HG02642 (cell line): Measurements from ENCODE around the gene RPL13.

Experiments used
- ATAC-seq: cut with Tn5 transposase; IDR thresholded peaks from one replicate; pipeline ENCODE4 v1.9.1; 2021; ENCODE audit warnings: mild to moderate bottlenecking; ENCODE audit not compliant: unreplicated experiment, poor library complexity

The RPL13 gene

GRCh38 chr16:89544713-89545043, 15.8 kb upstream of the RPL13 start:
- ATAC-seq: no peak

DNA sequence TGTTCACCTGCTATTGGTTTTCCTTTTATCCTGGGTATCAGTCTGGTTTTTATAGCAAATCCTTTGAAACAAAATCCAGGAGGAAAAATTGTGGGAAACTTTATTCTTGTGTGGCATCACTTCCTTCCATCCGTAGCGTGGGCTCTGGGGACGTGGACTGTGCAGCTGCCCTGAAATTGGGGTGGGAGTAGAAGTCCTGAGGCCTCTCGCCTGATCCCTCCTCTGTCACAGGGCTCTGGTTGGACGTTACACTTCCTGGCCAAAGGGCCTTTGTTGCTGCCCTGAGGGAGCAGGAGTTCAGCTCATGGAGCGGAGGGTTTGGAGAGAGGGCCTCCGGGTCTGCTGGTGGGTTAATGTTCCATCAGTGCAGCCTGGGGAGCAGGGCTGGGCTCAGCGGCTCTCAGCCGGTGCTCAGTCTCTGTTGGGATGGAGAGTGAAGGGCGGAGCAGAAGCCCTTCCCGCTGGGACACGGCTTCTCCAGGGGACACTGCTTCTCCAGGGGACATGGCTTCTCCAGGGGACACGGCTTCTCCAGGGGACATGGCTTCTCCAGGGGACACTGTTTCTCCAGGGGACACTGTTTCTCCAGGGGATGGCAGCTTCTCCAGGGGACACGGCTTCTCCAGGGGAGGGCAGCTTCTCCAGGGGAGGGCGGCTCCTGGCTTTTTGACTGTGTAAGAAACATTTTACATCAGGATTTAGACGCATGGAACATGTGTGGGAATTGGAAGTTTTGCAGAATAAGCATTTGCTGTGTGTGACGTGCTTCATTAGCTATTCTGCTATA, 15.2 kb upstream of the RPL13 start:
- ATAC-seq: no peak

DNA sequence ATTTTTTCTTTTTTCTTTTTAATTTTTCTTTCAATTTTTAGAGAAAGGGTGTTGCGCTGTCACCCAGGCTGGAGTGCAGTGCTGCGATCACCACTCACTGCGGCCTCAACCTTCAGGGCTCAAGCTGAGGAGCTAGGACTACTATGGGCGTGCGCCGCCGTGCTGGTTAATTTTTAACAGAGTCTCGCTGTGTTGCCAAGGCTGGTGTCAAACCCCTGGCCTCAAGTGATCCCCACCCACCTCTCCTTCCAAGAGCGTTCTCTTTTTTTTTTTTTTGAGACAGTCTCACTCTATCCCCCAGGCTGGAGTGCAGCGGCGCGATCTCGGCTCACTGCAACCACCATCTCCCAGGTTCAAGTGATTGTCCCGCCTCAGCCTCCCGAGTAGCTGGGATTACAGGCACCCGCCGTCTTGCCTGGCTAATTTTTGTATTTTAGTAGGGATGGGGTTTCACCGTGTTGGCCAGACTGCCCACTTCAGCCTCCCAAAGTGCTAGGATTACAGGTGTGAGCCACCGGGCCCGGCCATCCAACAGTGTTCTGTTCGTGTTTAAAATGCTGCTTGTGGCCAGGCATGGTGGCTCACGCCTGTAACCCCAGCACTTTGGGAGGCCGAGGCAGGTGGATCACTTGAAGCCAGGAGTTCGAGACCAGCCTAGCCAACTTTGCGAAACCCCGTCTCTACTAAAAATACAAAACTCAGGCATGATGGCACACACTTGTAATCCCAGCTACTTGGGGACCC, 14.5 kb upstream of the RPL13 start:
- ATAC-seq: no peak

DNA sequence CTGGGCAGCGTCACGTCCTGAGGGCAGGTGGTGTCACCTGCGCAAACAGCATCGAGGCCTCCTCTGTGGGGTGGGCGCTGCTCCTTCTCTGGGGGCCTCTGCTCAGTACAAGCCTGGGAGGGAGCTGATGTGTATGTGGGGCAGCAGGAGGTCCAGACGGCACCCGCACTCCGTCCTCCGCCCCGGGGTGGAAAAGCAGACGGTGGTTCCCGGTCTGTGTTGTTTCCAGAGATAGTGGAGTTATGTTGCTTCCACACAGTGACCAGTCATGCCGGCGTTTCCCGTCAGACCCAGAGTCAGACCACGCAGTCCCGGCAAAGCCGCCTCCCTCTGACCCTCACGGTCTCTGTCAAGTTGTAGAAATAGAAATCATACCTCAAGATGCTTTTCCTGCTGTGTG, 13.7 kb upstream of the RPL13 start:
- ATAC-seq: no peak

GRCh38 chr16:89547291-89547690, 13.2 kb upstream of the RPL13 start:
- no peak for ATAC-seq

DNA sequence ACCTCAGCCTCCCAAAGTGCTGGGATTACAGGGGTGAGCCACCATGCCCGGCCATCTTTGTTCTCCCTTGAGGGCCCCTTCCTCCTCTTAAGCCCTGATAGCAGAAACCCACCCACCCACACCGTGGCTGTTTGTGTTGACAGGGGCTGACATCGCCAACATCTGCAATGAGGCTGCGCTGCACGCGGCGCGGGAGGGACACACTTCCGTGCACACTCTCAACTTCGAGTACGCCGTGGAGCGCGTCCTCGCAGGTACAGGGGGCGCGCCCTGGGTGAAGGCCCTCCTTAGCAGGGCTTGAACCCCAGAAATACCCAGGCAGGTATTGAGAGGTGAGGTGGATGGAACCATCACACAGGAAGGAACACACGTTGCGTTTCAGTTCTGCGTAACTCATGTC, 12.6 kb upstream of the RPL13 start:
- no peak for ATAC-seq

GRCh38 chr16:89548344-89549006, 12.0 kb upstream of the RPL13 start:
- ATAC-seq: no peak

GRCh38 chr16:89549007-89549700, 11.3 kb upstream of the RPL13 start:
- no peak for ATAC-seq

- no peak for ATAC-seq
These were observed 10.0 kb upstream of the RPL13 start for GRCh38 chr16:89550421-89551007.

DNA sequence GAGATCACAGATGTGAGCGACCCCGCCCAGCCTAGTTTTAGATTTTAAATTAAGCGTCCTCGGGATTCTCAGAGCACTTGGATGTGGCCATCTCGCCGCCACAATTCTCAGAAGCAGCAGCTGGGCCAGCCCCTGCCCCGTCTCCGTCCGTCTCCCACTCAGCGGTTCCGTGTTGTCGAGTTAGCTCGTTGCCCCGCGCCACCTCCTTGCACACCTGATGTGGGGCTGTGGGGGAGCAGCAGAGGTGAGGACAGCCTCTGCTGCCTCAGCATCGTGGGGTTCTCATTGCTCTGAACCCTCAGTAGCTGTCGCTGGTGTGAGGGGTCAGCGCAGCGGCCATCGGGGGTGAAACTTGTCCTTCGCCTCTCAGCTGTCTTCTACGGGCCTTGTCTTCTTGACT, 8.2 kb upstream of the RPL13 start:
- no peak for ATAC-seq

- ATAC-seq: no peak
These were observed 7.6 kb upstream of the RPL13 start for GRCh38 chr16:89552913-89553312.

- no peak for ATAC-seq
These were observed 6.7 kb upstream of the RPL13 start for GRCh38 chr16:89553733-89554132.

GRCh38 chr16:89554343-89554742, 6.1 kb upstream of the RPL13 start:
- no peak for ATAC-seq

DNA sequence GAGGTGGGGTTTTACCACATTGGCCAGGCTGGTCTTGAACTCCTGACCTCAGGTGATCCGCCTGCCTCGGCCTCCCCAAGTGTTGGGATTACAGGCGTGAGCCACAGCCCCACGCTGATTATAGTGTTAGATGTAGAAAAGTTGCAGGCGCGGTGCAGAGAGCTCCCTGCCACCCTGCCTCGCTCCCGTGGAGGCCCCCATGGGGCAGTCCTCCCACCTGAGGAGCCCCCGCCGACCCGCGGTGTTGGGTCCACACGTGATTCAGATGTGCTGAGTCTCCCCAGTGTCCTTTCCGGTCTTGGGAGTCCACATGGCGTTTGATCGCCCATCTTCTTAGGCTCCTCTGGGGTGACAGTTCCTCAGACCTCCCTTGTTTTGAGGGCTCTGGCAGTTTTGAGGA, 5.2 kb upstream of the RPL13 start:
- ATAC-seq: no peak

DNA sequence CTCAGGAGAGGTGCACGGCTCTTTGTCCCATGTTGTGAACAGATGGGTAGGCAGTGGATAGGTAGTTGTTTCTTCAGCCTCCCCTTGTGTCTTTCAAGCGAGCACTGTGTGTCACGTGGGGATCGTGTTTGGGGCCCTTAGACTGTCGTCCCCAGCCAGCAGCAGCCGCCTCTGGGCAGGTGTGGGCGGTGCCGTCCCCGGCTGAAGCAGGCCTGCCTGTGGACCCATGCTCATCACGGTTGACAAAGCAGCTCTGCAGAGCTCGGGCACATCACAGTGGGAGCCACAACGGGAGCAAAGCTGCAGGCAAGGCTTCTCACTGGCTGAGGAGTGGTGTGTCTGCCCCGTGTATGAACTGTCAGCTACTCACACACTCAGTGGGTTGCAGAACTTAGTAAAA, 4.7 kb upstream of the RPL13 start:
- no peak for ATAC-seq

- no peak for ATAC-seq
These were observed 3.5 kb upstream of the RPL13 start for GRCh38 chr16:89556750-89557689.

GRCh38 chr16:89557690-89558490, 2.6 kb upstream of the RPL13 start:
- ATAC-seq: no peak

DNA sequence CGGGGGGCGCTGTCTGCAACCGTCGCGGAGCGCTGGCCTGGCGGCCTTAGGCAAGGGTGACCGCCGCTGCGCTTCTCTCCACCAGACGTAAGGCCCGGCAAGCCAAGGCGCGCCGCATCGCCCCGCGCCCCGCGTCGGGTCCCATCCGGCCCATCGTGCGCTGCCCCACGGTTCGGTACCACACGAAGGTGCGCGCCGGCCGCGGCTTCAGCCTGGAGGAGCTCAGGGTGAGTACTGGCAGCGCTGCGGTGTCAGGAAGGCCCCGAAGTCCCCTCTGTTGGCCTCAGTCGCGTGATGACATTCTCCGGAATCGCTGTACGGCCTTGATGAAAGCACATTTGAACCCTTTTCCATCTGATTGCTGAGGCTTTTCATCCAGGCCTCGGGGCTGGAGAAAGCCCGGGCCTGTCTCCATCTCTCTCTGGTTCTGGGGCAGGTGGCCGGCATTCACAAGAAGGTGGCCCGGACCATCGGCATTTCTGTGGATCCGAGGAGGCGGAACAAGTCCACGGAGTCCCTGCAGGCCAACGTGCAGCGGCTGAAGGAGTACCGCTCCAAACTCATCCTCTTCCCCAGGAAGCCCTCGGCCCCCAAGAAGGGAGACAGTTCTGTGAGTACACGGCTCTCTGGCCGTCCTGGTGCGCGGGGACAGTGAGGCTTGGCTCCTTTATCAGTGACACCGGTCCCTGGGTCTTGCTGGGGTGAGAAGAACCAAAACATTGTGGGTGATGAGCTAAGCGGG, 831 bp downstream of the RPL13 start:
- ATAC-seq: no peak
